OCI-LY7 (cell line): ENCODE results near the gene KRTAP5-2. TPM values are rescaled to one million over a fixed set of nuclear protein-coding genes. Genes with fewer than 3 reads are reported as not detected.

ENCODE experiments used
- BruUV-seq: library from RNA; stranded (reverse); fragments of 400-500 nt; replicated peaks from 2 replicates; lab custom pipeline; 2021; lab: Mats Ljungman, UMichigan
- CTCF ChIA-PET: fragments of 300-600 bp; sonication (Branson Sonifier 250); formaldehyde crosslinking; loops from one replicate; lab custom pipeline; 2022; ENCODE audit warnings: antibody characterized with exemption; ENCODE audit not compliant: unreplicated experiment; lab: Charles Lee
- POLR2A ChIA-PET: fragments of 300-600 bp; sonication (Branson Sonifier 250); formaldehyde crosslinking; loops from one replicate; lab custom pipeline; 2022; ENCODE audit warnings: antibody characterized with exemption; lab: Charles Lee
- DNase-seq: peaks from one replicate; pipeline ENCODE4 v3.0.0-alpha.2; 2015; ENCODE audit warnings: low spot score
- H2AFZ ChIP-seq: fragments of 200-600 bp; sonication (generic), shearing (Covaris generic); 2 replicates; pipeline ENCODE4 v1.6.1; 2014; ENCODE audit warnings: mild to moderate bottlenecking, antibody characterized with exemption, low read length, moderate library complexity
- H3K27ac ChIP-seq: fragments of 200-600 bp; sonication (generic); 2 replicates; pipeline ENCODE4 v1.5.1; 2014; ENCODE audit warnings: mixed run types, low read depth, mild to moderate bottlenecking, moderate library complexity, low read length, inconsistent platforms; ENCODE audit not compliant: poor library complexity, severe bottlenecking
- H3K36me3 ChIP-seq: fragments of 200-600 bp; sonication (generic); 2 replicates; pipeline ENCODE4 v1.6.1; 2014; ENCODE audit warnings: mild to moderate bottlenecking, antibody characterized with exemption, low read length, moderate library complexity, mixed read lengths; ENCODE audit not compliant: insufficient read depth
- H3K4me1 ChIP-seq: fragments of 200-600 bp; sonication (generic); 2 replicates; pipeline ENCODE4 v1.5.1; 2014; ENCODE audit warnings: mild to moderate bottlenecking, low read length; ENCODE audit not compliant: insufficient read depth, poor library complexity, severe bottlenecking
- H3K4me2 ChIP-seq: fragments of 200-600 bp; sonication (generic); 2 replicates; pipeline ENCODE4 v1.6.1; 2014; ENCODE audit warnings: mild to moderate bottlenecking, low read length
- H3K4me3 ChIP-seq: fragments of 200-600 bp; sonication (generic); 2 replicates; pipeline ENCODE4 v1.5.1; 2014; ENCODE audit warnings: mild to moderate bottlenecking, low read depth, low read length; ENCODE audit not compliant: poor library complexity, severe bottlenecking
- H3K79me2 ChIP-seq: fragments of 200-600 bp; sonication (generic); 2 replicates; pipeline ENCODE4 v1.6.1; 2016; ENCODE audit warnings: low read depth, mild to moderate bottlenecking, low read length, moderate library complexity, mixed read lengths; ENCODE audit not compliant: insufficient read depth
- H3K9me2 ChIP-seq: fragments of 200-600 bp; sonication (generic); 2 replicates; pipeline ENCODE4 v1.6.1; 2016; ENCODE audit warnings: mild to moderate bottlenecking, low read length, mixed read lengths; ENCODE audit not compliant: insufficient read depth
- H3K9me3 ChIP-seq: fragments of 200-600 bp; sonication (generic); 2 replicates; pipeline ENCODE4 v1.6.1; 2014; ENCODE audit warnings: mild to moderate bottlenecking, mixed run types, low read length, mixed read lengths
- H4K20me1 ChIP-seq: fragments of 200-600 bp; sonication (generic); 2 replicates; pipeline ENCODE4 v1.6.1; 2014; ENCODE audit warnings: mild to moderate bottlenecking, antibody characterized with exemption, low read length, moderate library complexity, mixed read lengths; ENCODE audit not compliant: insufficient read depth
- CTCF ChIP-seq: fragments of 200-600 bp; sonication (generic); conservative IDR thresholded peaks from 2 replicates; pipeline ENCODE4 v1.5.1; 2014; ENCODE audit warnings: mild to moderate bottlenecking, antibody characterized with exemption, low read length, moderate library complexity, mixed read lengths
- EZH2phosphoT487 ChIP-seq: fragments of 200-600 bp; sonication (generic); IDR thresholded peaks from 2 replicates; pipeline ENCODE4 v1.6.1; 2018; ENCODE audit warnings: low read depth, borderline replicate concordance, mild to moderate bottlenecking, mixed run types, antibody characterized with exemption, low read length, moderate library complexity, mixed read lengths
- intact Hi-C: fragments of 100-400 bp; cut with micrococcal nuclease; formaldehyde crosslinking; loops from one replicate; pipeline ENCODE4 v1.10.0; 2022; ENCODE audit not compliant: unreplicated experiment
- total RNA-seq, 2 experiments: library from RNA; depleted of rRNA in 1 of 2; stranded (reverse); fragments of >200 nt in 1 of 2; shearing (Covaris generic) in 1 of 2; gene quantifications; 2 replicates each; pipeline ENCODE4 v1.2.3, GENCODE V29; 2014 to 2022

Gene KRTAP5-2
- total RNA-seq, 2 experiments from 2014 or later: not detected

GRCh38 chr11:1553808-1554594 is 44.1 kb downstream of the KRTAP5-2 start:
- TF ChIP-seq EZH2phosphoT487: no peak
- TF ChIP-seq CTCF: no peak
- intact Hi-C loops: no loop called here
- Histone ChIP-seq H3K36me3 (no peaks in the 10 kb centered on the region), H3K27ac (no peak overlapping the region), H3K4me2 (no peak overlapping the region), H3K4me1 (no peaks in the 10 kb centered on the region), H4K20me1 (no peaks in the 10 kb centered on the region), H3K79me2 (no peaks in the 10 kb centered on the region), H3K4me3 (no peak overlapping the region), H2AFZ (no peak overlapping the region), H3K9me2 (no peaks in the 10 kb centered on the region), H3K9me3 (no peaks in the 10 kb centered on the region)
- BruUV-seq: no TSS peak
- ChIA-PET POLR2A (interaction anchor here (0.6 kb wide), 1 partner anchor 238 kb away, joined by 6 read pairs; no protein-coding TSS in a partner anchor), CTCF (no interaction called here)
- DNase-seq: no peak

GRCh38 chr11:1549338-1550330 is 48.5 kb downstream of the KRTAP5-2 start:
- no peaks in the 10 kb centered on the region for H3K79me2 ChIP-seq
- no peaks in the 10 kb centered on the region for H3K36me3 ChIP-seq
- H4K20me1 ChIP-seq: no peaks in the 10 kb centered on the region
- DNase-seq: peak; percentile 10
- H2AFZ ChIP-seq: no peak overlapping the region
- no peak overlapping the region for H3K4me3 ChIP-seq
- intact Hi-C loops: no loop called here
- H3K9me2 ChIP-seq: no peaks in the 10 kb centered on the region
- no TSS peak for BruUV-seq
- H3K4me2 ChIP-seq: no peak overlapping the region
- CTCF ChIA-PET: interaction anchor here (0.6 kb wide), 1 partner anchor 25 kb away, joined by 8 read pairs; no protein-coding TSS in a partner anchor
- POLR2A ChIA-PET: no interaction called here
- no peaks in the 10 kb centered on the region for H3K4me1 ChIP-seq
- H3K9me3 ChIP-seq: no peaks in the 10 kb centered on the region
- H3K27ac ChIP-seq: no peak overlapping the region
- no peak for TF ChIP-seq CTCF
- TF ChIP-seq EZH2phosphoT487: no peak
